Ovary (tissue), 9 donors: ENCODE measurements around the gene STPG4. TPM values are rescaled to one million over a fixed set of nuclear protein-coding genes. Genes with fewer than 3 reads are reported as not detected.
"Not testable (repeated sequence)": the region's sequence is repeated elsewhere in the genome, so short reads cannot be mapped to it uniquely, and the experiment has no call there.

Experiments used
- DNase-seq, 5 donors: peaks; one replicate each; pipeline ENCODE4 v3.0.0-alpha.2; 2019 to 2020
- H3K27ac ChIP-seq, 2 donors: fragments of 200-600 bp; one replicate each; pipeline versions ENCODE4 v1.5.1 to v1.8.0; 2019 to 2022
- H3K27me3 ChIP-seq: fragments of 200-600 bp; one replicate; pipeline ENCODE4 v1.8.0; 2022
- H3K36me3 ChIP-seq: fragments of 200-600 bp; sonication (generic); one replicate; pipeline ENCODE4 v1.5.1; 2019
- H3K4me1 ChIP-seq: one replicate; pipeline ENCODE4 v1.8.1; 2013; ENCODE audit warnings: mild to moderate bottlenecking, moderate library complexity; ENCODE audit not compliant: insufficient read depth
- H3K4me3 ChIP-seq: fragments of 200-600 bp; sonication (generic); one replicate; pipeline ENCODE4 v1.5.1; 2017
- H3K9me3 ChIP-seq, 2 donors: fragments of 200-600 bp in 1 of 2; sonication (generic) in 1 of 2; one replicate each; pipeline versions ENCODE4 v1.5.1 to v1.8.1; 2013 to 2019; ENCODE audit warnings: mild to moderate bottlenecking in 1 of 2, moderate library complexity in 1 of 2
- CTCF ChIP-seq, 3 donors: fragments of 450-650 bp in 2 of 3; fragments of 200-600 bp in 1 of 3; IDR thresholded peaks; one replicate each; pipeline versions ENCODE4 v1.5.1 to v1.8.0; 2016 to 2022; ENCODE audit warnings: antibody characterized with exemption in 3 of 3, mild to moderate bottlenecking in 1 of 3
- EP300 ChIP-seq: sonication (generic); formaldehyde crosslinking; IDR thresholded peaks from one replicate; pipeline ENCODE4 v1.6.1; 2017; ENCODE audit warnings: antibody characterized with exemption
- POLR2A ChIP-seq: fragments of 450-650 bp; IDR thresholded peaks from one replicate; pipeline ENCODE4 v1.6.1; 2017; ENCODE audit warnings: antibody characterized with exemption, mild to moderate bottlenecking, moderate library complexity
- WGBS, 3 donors: extraction: QIAGEN DNeasy Blood & Tissue Kit in 1 of 3; methylation state at CpG; one replicate each; pipeline versions ENCODE4 v1.1.5 to v1.1.7; 2013 to 2017; 5-methylcytosine and 5-hydroxymethylcytosine counted together
- intact Hi-C, 4 donors: fragments of 100-400 bp; cut with DNase I; formaldehyde crosslinking; loops; one replicate each; pipeline versions ENCODE4 v1.11.0 to v1.15.1; 2022 to 2023
- polyA plus RNA-seq, 2 donors: library from polyadenylated mRNA; stranded (reverse); fragments of 200-250 nt in 1 of 2; fragments of 350-450 nt in 1 of 2; fragmentation: Illumina TruSeq in 1 of 2; extraction: RNeasy Lipid Tissue Mini Kit (QIAGEN cat#74804) in 1 of 2; gene quantifications; one replicate each; pipeline ENCODE4 v1.2.3, GENCODE V29; 2013 to 2014
- total RNA-seq, 7 donors: library from RNA; depleted of rRNA in 2 of 7; stranded (reverse); fragments of >200 nt in 2 of 7; fragmentation: NEBNext Ultra II Directional in 3 of 7; extraction: Animal tissue kit (Norgen Biotek cat#: 25700) in 3 of 7; gene quantifications; one replicate each; pipeline versions ENCODE4 v1.1.0 to v1.2.4, GENCODE V29; 2016 to 2023
- donor health status: DM: no; HTN: no; CAD: no; lungs with moderate emphysema.
- donor health status: DM: no; HTN: no; CAD: no.
- donor health status: Bipolar disorder and iron deficiency.
- donor health status: DM: yes; HTN: yes; CAD: no.
- donor health status: DM: no; HTN: no; CAD: no.
- donor health status: DM: yes; HTN: yes; CAD: no.

The STPG4 gene
- total and polyA plus RNA-seq, 9 donors: 0.17 to 0.35 TPM; not detected in 7

DNA sequence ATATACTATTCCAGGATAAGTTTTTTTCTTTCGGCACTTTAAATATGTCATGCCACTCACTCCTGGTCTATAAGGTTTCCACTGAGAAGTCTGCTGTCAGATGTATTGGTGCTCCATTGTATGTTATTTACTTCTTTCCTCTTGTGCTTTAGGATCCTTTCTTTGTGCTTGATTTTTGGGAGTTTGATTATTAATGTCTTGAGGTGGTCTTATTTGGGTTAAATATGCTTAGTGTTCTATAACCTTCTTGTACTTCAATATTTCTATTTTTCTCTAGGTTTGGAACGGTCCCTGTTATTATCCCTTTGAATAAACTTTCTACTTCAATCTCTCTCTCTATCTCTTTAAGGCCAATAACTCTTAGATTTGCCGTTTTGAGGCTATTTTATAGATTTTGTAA is 28.3 kb downstream of the STPG4 start:
- DNase-seq: no peak
- no peaks in the 10 kb centered on the region for H3K36me3 ChIP-seq
- H3K27ac ChIP-seq: no peak overlapping the region
- no peaks in the 10 kb centered on the region for H3K4me1 ChIP-seq
- H3K4me3 ChIP-seq: no peak overlapping the region
- H3K27me3 ChIP-seq: no peaks in the 10 kb centered on the region
- TF ChIP-seq POLR2A: no peak
- no peak for TF ChIP-seq EP300
- TF ChIP-seq CTCF (IDR thresholded peaks at IDR 0.05): no peak
- H3K9me3 ChIP-seq: no peaks in the 10 kb centered on the region
- intact Hi-C loops: no loop called here
- WGBS, 3 donors: 80 to 88% (median 86%) methylated on average over 3 of the region's 3 CpGs

GRCh38 chr2:47124740-47125139 is 30.4 kb downstream of the STPG4 start:
- WGBS, 3 donors: 87 to 90% (median 87%) methylated on average over 4 of the region's 4 CpGs

GRCh38 chr2:47120424-47120823 is 34.7 kb downstream of the STPG4 start:
- H3K4me1 ChIP-seq, H3K27ac ChIP-seq, H3K4me3 ChIP-seq, intact Hi-C loops, DNase-seq, H3K27me3 ChIP-seq, H3K36me3 ChIP-seq, H3K9me3 ChIP-seq: not testable (repeated sequence)
- 83 to 89% (median 89%) methylated on average over 5 of the region's 5 CpGs for WGBS, 3 donors

More at GRCh38 chr2:47124740-47125139, 30.4 kb downstream of the STPG4 start:
- H3K27me3 ChIP-seq, DNase-seq, H3K4me1 ChIP-seq, H3K9me3 ChIP-seq, H3K36me3 ChIP-seq, H3K27ac ChIP-seq, H3K4me3 ChIP-seq, intact Hi-C loops: not testable (repeated sequence)

DNA sequence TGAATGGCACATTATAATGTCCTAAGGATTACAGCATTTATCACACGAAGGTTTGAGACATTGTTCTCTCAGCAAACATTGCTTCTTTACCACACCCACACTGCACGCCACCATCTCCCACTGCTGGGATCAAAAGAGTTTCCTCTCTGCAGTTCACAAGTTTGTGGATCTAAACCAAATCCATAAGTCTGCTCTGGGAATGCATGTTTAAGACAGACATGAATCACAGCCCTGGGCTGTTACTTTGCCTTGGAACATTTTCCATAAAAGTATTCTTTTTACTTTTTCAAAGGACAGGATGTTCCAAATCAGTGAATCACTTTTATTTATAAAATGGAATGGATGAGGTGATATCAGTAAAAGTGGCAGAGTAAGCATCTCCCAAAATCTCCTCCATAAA is 36.1 kb downstream of the STPG4 start:
- WGBS, 3 donors: 37 to 48% (median 42%) methylated on average over 2 of the region's 2 CpGs
- TF ChIP-seq EP300: no peak
- TF ChIP-seq CTCF (IDR thresholded peaks at IDR 0.05): no peak
- no peak for TF ChIP-seq POLR2A
- Histone ChIP-seq H3K4me3 (no peak overlapping the region), H3K36me3 (no peaks in the 10 kb centered on the region), H3K9me3 (no peaks in the 10 kb centered on the region), H3K27ac (no peak overlapping the region), H3K4me1 (no peaks in the 10 kb centered on the region), H3K27me3 (no peaks in the 10 kb centered on the region)
- no peak for DNase-seq
- intact Hi-C loops: no loop called here

GRCh38 chr2:47118581-47118980 is 36.5 kb downstream of the STPG4 start:
- H3K9me3 ChIP-seq: no peaks in the 10 kb centered on the region
- H3K27ac ChIP-seq: no peak overlapping the region
- H3K27me3 ChIP-seq: no peaks in the 10 kb centered on the region
- H3K36me3 ChIP-seq: no peaks in the 10 kb centered on the region
- no peak overlapping the region for H3K4me3 ChIP-seq
- 15 to 56% (median 54%) methylated on average over 2 of the region's 2 CpGs for whole genome bisulfite sequencing, 3 donors
- intact Hi-C loops: no loop called here
- TF ChIP-seq CTCF (IDR thresholded peaks at IDR 0.05) (no peak), EP300 (no peak), POLR2A (no peak)
- no peak for DNase-seq
- H3K4me1 ChIP-seq: no peaks in the 10 kb centered on the region
